GM19193 (cell line): Measurements from ENCODE around the gene PHF21A.

Source experiments
- POLR2A ChIP-seq: IDR thresholded peaks from 4 replicates; pipeline ENCODE4 v1.6.1; 2011; ENCODE audit not compliant: insufficient read depth, insufficient read length; ENCODE audit errors: extremely low read depth

PHF21A gene

GRCh38 chr11:46107780-46108179 is 13.5 kb downstream of the PHF21A start:
- TF ChIP-seq POLR2A, result no peak

- no peak for TF ChIP-seq POLR2A
These were observed 13.9 kb downstream of the PHF21A start for GRCh38 chr11:46107408-46107718.

- TF ChIP-seq POLR2A, result no peak
These were observed 14.5 kb downstream of the PHF21A start for GRCh38 chr11:46106530-46107407.

GRCh38 chr11:46105926-46106325 is 15.3 kb downstream of the PHF21A start:
- TF ChIP-seq POLR2A, result no peak

- no peak for TF ChIP-seq POLR2A
These were observed 16.1 kb downstream of the PHF21A start for GRCh38 chr11:46105134-46105628.

GRCh38 chr11:46102843-46103242 is 18.4 kb downstream of the PHF21A start:
- TF ChIP-seq POLR2A, result no peak

GRCh38 chr11:46100670-46101069 is 20.6 kb downstream of the PHF21A start:
- no peak for TF ChIP-seq POLR2A

GRCh38 chr11:46099963-46100316 is 21.3 kb downstream of the PHF21A start:
- no peak for TF ChIP-seq POLR2A

GRCh38 chr11:46090375-46090774 is 30.9 kb downstream of the PHF21A start:
- TF ChIP-seq POLR2A, result no peak

GRCh38 chr11:46079662-46080061 is 41.6 kb downstream of the PHF21A start:
- no peak for TF ChIP-seq POLR2A

GRCh38 chr11:46075928-46076327 is 45.3 kb downstream of the PHF21A start:
- no peak for TF ChIP-seq POLR2A

- TF ChIP-seq POLR2A, result no peak
These were observed 46.1 kb downstream of the PHF21A start for GRCh38 chr11:46075168-46075567.

GRCh38 chr11:46073632-46074031 is 47.6 kb downstream of the PHF21A start:
- TF ChIP-seq POLR2A, result no peak

- TF ChIP-seq POLR2A, result no peak
These were observed 48.9 kb downstream of the PHF21A start for GRCh38 chr11:46072172-46072964.

GRCh38 chr11:46071091-46071490 is 50.2 kb downstream of the PHF21A start:
- TF ChIP-seq POLR2A, result no peak

- TF ChIP-seq POLR2A, result no peak
These were observed 51.7 kb downstream of the PHF21A start for GRCh38 chr11:46069595-46069994.
